HCT116 (cell line): ENCODE data around the gene SLC66A2. TPM values are rescaled to one million over a fixed set of nuclear protein-coding genes. Genes with fewer than 3 reads are reported as not detected.

Experiments used
- ATAC-seq: fragments of 200-7000 bp; cut with Tn5 transposase; 2 replicates; pipeline ENCODE4 v1.9.1; 2020; ENCODE audit warnings: mild to moderate bottlenecking, moderate library complexity
- BruUV-seq: library from RNA; stranded (reverse); fragments of 400-500 nt; replicated peaks from 2 replicates; lab custom pipeline; 2021; lab: Mats Ljungman, UMichigan
- CTCF ChIA-PET: fragments of 300-600 bp; sonication (Branson Sonifier 250); formaldehyde crosslinking; loops from one replicate; lab custom pipeline; 2021; ENCODE audit warnings: antibody characterized with exemption; lab: Charles Lee
- POLR2A ChIA-PET: fragments of 300-600, 350-600 bp; sonication (Branson Sonifier 250); formaldehyde crosslinking; loops from one replicate; lab custom pipeline; 2021; ENCODE audit warnings: antibody characterized with exemption; lab: Charles Lee
- RAD21 ChIA-PET, 2 experiments: fragments of 300-600 bp; sonication (Branson Sonifier 250); formaldehyde crosslinking; loops; one replicate each; lab custom pipeline; 2023; ENCODE audit warnings: low total read pairs in 2 of 2; ENCODE audit not compliant: uncharacterized antibody in 2 of 2, unreplicated experiment in 2 of 2, low non-redundant PET in 1 of 2; lab: Charles Lee
- DNase-seq: peaks from one replicate; pipeline ENCODE4 v3.0.0-alpha.2; 2010; ENCODE audit warnings: low read depth, low spot score
- H2AFZ ChIP-seq: fragments of 200-600 bp; shearing (Covaris generic), sonication (generic); 2 replicates; pipeline ENCODE4 v1.6.1; 2017; ENCODE audit warnings: low read depth, mixed run types, mixed read lengths, antibody characterized with exemption, low read length; ENCODE audit not compliant: poor library complexity, severe bottlenecking
- H3K27ac ChIP-seq: 2 replicates; pipeline ENCODE4 v1.5.1; 2012; ENCODE audit warnings: low read depth, low read length
- H3K27me3 ChIP-seq: fragments of 200-600 bp; sonication (generic); 2 replicates; pipeline ENCODE4 v1.6.1; 2016; ENCODE audit warnings: mixed run types, low read length, mixed read lengths; ENCODE audit not compliant: insufficient read depth
- H3K36me3 ChIP-seq, 2 experiments: fragments of 200-500 bp in 1 of 2; fragments of 200-600 bp in 1 of 2; sonication (Bioruptor generic) in 1 of 2; sonication (generic) in 1 of 2; 2 replicates each; pipeline versions ENCODE4 v1.5.1 to v1.6.1; 2014 to 2016; ENCODE audit warnings: low read length in 2 of 2, inconsistent platforms in 1 of 2, mixed read lengths in 1 of 2, mixed run types in 1 of 2; ENCODE audit not compliant: insufficient read depth in 2 of 2, control insufficient read depth in 1 of 2
- H3K4me1 ChIP-seq, 2 experiments: fragments of 200-600 bp in 1 of 2; sonication (generic) in 1 of 2; 2 replicates each; pipeline versions ENCODE4 v1.5.1 to v1.6.1; 2012 to 2017; ENCODE audit warnings: low read length in 2 of 2, inconsistent platforms in 1 of 2, mild to moderate bottlenecking in 1 of 2, mixed read lengths in 1 of 2, mixed run types in 1 of 2, moderate library complexity in 1 of 2; ENCODE audit not compliant: insufficient read depth in 2 of 2, control insufficient read depth in 1 of 2
- H3K4me2 ChIP-seq: fragments of 200-600 bp; sonication (generic); 2 replicates; pipeline ENCODE4 v1.6.1; 2017; ENCODE audit warnings: mixed run types, low read length, mixed read lengths
- H3K4me3 ChIP-seq, 2 experiments: fragments of 200-600 bp in 1 of 2; sonication (generic) in 1 of 2; replicated peaks in 1 of 2; 2 replicates each; pipeline ENCODE4 v1.5.1; 2011 to 2016; ENCODE audit warnings: low read length in 2 of 2, control low read depth in 1 of 2, low read depth in 1 of 2, mild to moderate bottlenecking in 1 of 2, mixed read lengths in 1 of 2, mixed run types in 1 of 2
- H3K79me2 ChIP-seq: fragments of 200-600 bp; sonication (generic); 2 replicates; pipeline ENCODE4 v1.6.1; 2017; ENCODE audit warnings: mild to moderate bottlenecking, mixed run types, low read length, moderate library complexity, mixed read lengths; ENCODE audit not compliant: insufficient read depth
- H3K9ac ChIP-seq: fragments of 200-600 bp; sonication (generic); 2 replicates; pipeline ENCODE4 v1.6.1; 2016; ENCODE audit warnings: low read length, mixed read lengths
- H3K9me2 ChIP-seq: fragments of 200-600 bp; sonication (generic), shearing (Covaris generic); 2 replicates; pipeline ENCODE4 v1.6.1; 2017; ENCODE audit warnings: mixed run types, mild to moderate bottlenecking, moderate library complexity; ENCODE audit not compliant: insufficient read depth
- H3K9me3 ChIP-seq, 2 experiments: fragments of 200-500 bp in 1 of 2; fragments of 200-600 bp in 1 of 2; sonication (Bioruptor generic) in 1 of 2; sonication (generic) in 1 of 2; 2 replicates each; pipeline ENCODE4 v1.6.1; 2014 to 2017; ENCODE audit warnings: low read length in 2 of 2, mixed read lengths in 2 of 2, inconsistent platforms in 1 of 2, low read depth in 1 of 2, mild to moderate bottlenecking in 1 of 2, mixed run types in 1 of 2, moderate library complexity in 1 of 2; ENCODE audit not compliant: control insufficient read depth in 1 of 2, insufficient read depth in 1 of 2
- H4K20me1 ChIP-seq: fragments of 200-600 bp; sonication (generic), shearing (Covaris generic); 2 replicates; pipeline ENCODE4 v1.6.1; 2017; ENCODE audit warnings: mixed run types, mild to moderate bottlenecking, moderate library complexity; ENCODE audit not compliant: insufficient read depth
- ATF3 ChIP-seq: IDR thresholded peaks from 2 replicates; pipeline ENCODE4 v1.6.1; 2012
- CBX3 ChIP-seq: IDR thresholded peaks from 2 replicates; pipeline ENCODE4 v1.6.1; 2012; ENCODE audit warnings: low read depth
- CEBPB ChIP-seq: IDR thresholded peaks from 2 replicates; pipeline ENCODE4 v1.6.1; 2012; ENCODE audit warnings: low read depth
- EGR1 ChIP-seq: IDR thresholded peaks from 2 replicates; pipeline ENCODE4 v1.6.1; 2012; ENCODE audit warnings: low read depth
- JUND ChIP-seq: IDR thresholded peaks from 2 replicates; pipeline ENCODE4 v1.6.1; 2012
- RAD21 ChIP-seq: IDR thresholded peaks from 2 replicates; pipeline ENCODE4 v1.6.1; 2012; ENCODE audit warnings: low read depth, mild to moderate bottlenecking
- SP1 ChIP-seq: IDR thresholded peaks from 2 replicates; pipeline ENCODE4 v1.6.1; 2012; ENCODE audit warnings: low read depth
- SRF ChIP-seq: IDR thresholded peaks from 2 replicates; pipeline ENCODE4 v1.6.1; 2012; ENCODE audit warnings: low read depth
- YY1 ChIP-seq: IDR thresholded peaks from 2 replicates; pipeline ENCODE4 v1.6.1; 2011; ENCODE audit warnings: low read length, low read depth, moderate library complexity, mild to moderate bottlenecking; ENCODE audit not compliant: insufficient replicate concordance; ENCODE audit errors: extremely low read depth
- intact Hi-C: fragments of 100-400 bp; cut with micrococcal nuclease; formaldehyde crosslinking; loops from 2 replicates; pipeline ENCODE4 v1.10.0; 2022
- total RNA-seq: library from RNA; stranded (reverse); gene quantifications from one replicate; pipeline ENCODE4 v1.2.1, GENCODE V29; 2021; ENCODE audit not compliant: unreplicated experiment

The SLC66A2 gene
- total RNA-seq, 1 experiment from 2014 or later: 44.9 TPM

GRCh38 chr18:79930020-79930642 is 21.3 kb downstream of the SLC66A2 start:
- Histone ChIP-seq H3K4me3 (no peak overlapping the region), H4K20me1 (no peaks in the 10 kb centered on the region), H3K4me1 (no peaks in the 10 kb centered on the region), H2AFZ (no peak overlapping the region), H3K36me3 (peaks cover 4 to 24% of the 10 kb centered on the region in 2 experiments), H3K4me2 (no peak overlapping the region), H3K9ac (no peak overlapping the region), H3K27ac (no peak overlapping the region), H3K9me2 (no peaks in the 10 kb centered on the region), H3K79me2 (peaks cover 87% of the 10 kb centered on the region), H3K9me3 (peaks cover 25 to 35% of the 10 kb centered on the region in 2 experiments; a peak in 3 of 4 replicates), H3K27me3 (no peaks in the 10 kb centered on the region)
- intact Hi-C loops: no loop called here
- CTCF ChIA-PET: no interaction called here
- ATAC-seq (no peak), DNase-seq (no peak)
- no peak for TF ChIP-seq ATF3
- TF ChIP-seq RAD21: 0 out of 2 replicates have a peak, but pooled peaks have one; percentile 2
- peak; percentile 89; the same call in 1 of the 2 replicates for TF ChIP-seq CBX3
- BruUV-seq: no TSS peak
- RAD21 ChIA-PET: no interaction called here
- POLR2A ChIA-PET: no interaction called here

GRCh38 chr18:79928563-79928960 is 22.9 kb downstream of the SLC66A2 start:
- POLR2A ChIA-PET: no interaction called here
- Histone ChIP-seq H3K27ac (no peak overlapping the region), H2AFZ (no peak overlapping the region), H3K9me3 (peaks cover 16 to 29% of the 10 kb centered on the region in 2 experiments; a peak in 3 of 4 replicates), H3K79me2 (peaks cover 85% of the 10 kb centered on the region), H3K9ac (no peak overlapping the region), H3K4me1 (no peaks in the 10 kb centered on the region), H4K20me1 (no peaks in the 10 kb centered on the region), H3K4me2 (no peak overlapping the region), H3K36me3 (peaks cover 0 to 20% of the 10 kb centered on the region in 2 experiments), H3K4me3 (no peak overlapping the region), H3K27me3 (no peaks in the 10 kb centered on the region), H3K9me2 (no peaks in the 10 kb centered on the region)
- RAD21 ChIA-PET: no interaction called here
- intact Hi-C loops: no loop called here
- DNase-seq (no peak), ATAC-seq (no peak)
- TF ChIP-seq YY1 (no peak), RAD21 (no peak), JUND (no peak), EGR1 (no peak), SRF (no peak), SP1 (no peak), CEBPB (no peak)
- CTCF ChIA-PET: no interaction called here
- BruUV-seq: no TSS peak
